ENCODE data around the gene BMX. TPM values are rescaled to one million over a fixed set of nuclear protein-coding genes. Genes with fewer than 3 reads are reported as not detected.

BMX gene
- total RNA-seq, 2 donors from 2014 or later = not detected

DNA sequence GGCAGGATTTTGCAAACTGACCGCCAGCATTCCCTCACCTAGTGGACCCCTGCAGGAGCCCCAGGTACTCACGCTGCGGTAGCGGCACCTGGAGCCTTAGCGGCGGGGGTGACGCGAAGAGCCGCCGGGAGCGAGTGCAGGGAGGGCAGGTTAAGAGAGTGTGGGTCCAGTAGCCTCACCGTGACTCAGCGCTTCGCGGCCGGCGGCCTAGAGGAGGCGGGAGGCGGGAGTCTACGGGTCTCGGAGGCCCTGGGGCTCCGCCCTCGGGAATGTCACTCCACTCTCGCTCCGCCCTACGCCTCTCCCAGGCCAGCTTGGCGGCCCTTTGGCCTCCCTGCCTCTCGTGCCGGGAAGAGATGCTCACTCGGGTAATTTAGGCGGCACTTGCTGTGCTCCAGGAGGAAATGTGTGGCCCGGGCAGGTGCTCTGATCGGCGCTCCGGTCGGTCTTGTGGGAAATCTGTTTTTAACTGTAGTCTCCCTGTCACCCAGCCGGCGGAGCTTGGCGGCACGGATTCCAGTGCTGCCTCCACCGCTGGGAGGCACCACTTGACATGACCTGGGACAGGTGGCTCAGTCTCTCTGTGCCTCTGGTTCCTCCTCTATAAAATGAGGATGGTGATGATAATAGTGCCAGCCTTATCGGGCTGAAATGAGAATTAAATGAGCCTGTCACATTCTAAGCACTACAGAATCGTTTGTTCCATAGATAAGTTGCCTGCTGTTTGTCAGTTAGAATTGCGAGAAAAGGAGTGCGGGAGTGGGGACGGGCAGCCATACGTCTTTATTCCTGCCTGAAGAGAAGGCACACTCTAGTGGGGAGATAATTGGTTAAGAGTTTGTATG, 7.3 kb upstream of the BMX start, which contains the start of gene PIR:
TSS of gene PIR (minus strand) at position 216 of the 845 bp plus-strand sequence. CDS start 2,076 bp downstream, outside the sequence.
- DNase-seq = peak; percentile 4 to 12 (median 7)
- peak; percentile 78 for ATAC-seq
- Mint-ChIP-seq H3K4me3 (peak within 1 kb of the TSS; percentile 85), H3K27me3 (peaks cover 6% of the 10 kb centered on the region), H3K4me1 (peaks cover 13% of the 10 kb centered on the region), H3K36me3 (ENCODE audit: low read depth) (no peaks in the 10 kb centered on the region), H3K27ac (peak within 1 kb of the TSS; percentile 27)
- no peaks in the 10 kb centered on the region for H3K9me3 ChIP-seq (ENCODE audit: control insufficient read depth, low read length, poor library complexity, severe bottlenecking)

DNA sequence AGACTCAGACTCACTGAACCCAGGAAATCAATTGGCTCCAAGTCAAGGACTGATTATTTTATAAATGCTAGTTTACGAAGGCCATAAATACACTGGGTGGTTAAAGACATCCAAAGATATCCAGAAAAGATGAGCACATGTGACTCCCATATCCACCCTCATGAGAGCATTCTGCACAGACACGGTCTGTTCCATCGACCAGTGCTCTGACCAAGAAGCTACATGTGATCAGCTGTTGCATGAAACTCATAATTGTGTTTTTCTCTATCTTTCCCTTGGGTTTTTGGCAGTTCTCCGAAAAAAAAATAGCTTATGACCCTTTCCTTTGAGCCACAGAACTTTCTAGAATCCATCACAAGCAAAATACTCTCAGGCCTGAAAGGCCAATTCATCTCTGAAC, 4.8 kb upstream of the BMX start:
- H3K36me3 Mint-ChIP-seq (ENCODE audit: low read depth) = no peaks in the 10 kb centered on the region
- H3K4me3 Mint-ChIP-seq = no peak overlapping the region
- ATAC-seq = no peak
- peaks cover 6% of the 10 kb centered on the region for H3K27me3 Mint-ChIP-seq
- H3K9me3 ChIP-seq (ENCODE audit: control insufficient read depth, low read length, poor library complexity, severe bottlenecking) = no peaks in the 10 kb centered on the region
- no peak for DNase-seq
- H3K27ac Mint-ChIP-seq = no peak overlapping the region
- peaks cover 13% of the 10 kb centered on the region for H3K4me1 Mint-ChIP-seq

DNA sequence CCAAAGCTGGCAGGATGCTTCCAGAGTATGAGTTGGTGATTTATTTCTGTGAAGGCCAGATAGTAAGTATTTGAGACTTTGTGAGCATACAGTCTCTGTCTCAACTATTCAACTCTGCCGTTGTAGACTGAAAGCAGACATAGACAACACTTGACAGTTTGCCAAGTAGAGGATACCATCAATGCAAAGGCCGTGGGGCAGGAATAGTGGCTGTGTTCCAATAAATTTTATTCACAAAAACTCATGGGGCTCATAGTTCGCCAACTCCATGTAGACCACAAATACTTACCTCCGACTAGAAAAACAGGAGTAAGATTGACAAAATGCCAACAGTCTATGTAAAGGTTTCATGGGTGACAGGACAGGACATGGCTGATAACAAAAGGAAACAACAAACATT, 3.8 kb upstream of the BMX start:
- no peaks in the 10 kb centered on the region for H3K9me3 ChIP-seq (ENCODE audit: control insufficient read depth, low read length, poor library complexity, severe bottlenecking)
- H3K36me3 Mint-ChIP-seq (ENCODE audit: low read depth) = no peaks in the 10 kb centered on the region
- DNase-seq (no peak), ATAC-seq (no peak)
- no peak overlapping the region for H3K4me3 Mint-ChIP-seq
- no peak overlapping the region for H3K27ac Mint-ChIP-seq
- peaks cover 13% of the 10 kb centered on the region for H3K4me1 Mint-ChIP-seq
- H3K27me3 Mint-ChIP-seq = peaks cover 7% of the 10 kb centered on the region

DNA sequence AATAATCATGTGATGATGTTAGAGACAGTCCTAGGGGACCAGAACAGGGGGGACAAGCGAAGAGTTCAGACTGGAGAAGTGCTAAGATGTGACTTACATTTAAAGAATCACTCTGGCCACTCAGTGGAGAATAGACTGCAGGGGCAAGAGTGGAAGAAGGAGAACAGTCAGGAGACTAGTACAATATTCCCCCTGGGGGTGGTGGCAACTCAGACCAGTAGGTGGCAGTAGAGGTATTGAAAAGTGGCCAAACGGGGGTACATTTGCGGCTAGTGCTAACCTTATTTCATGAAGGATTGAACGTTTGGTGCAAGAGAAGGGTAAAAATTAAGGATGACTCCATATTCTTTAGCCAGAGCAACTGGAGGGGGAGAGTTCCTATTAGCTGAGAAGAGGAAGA, 2.7 kb upstream of the BMX start:
- Mint-ChIP-seq H3K27ac (no peak overlapping the region), H3K4me1 (peaks cover 13% of the 10 kb centered on the region), H3K36me3 (ENCODE audit: low read depth) (no peaks in the 10 kb centered on the region), H3K4me3 (peak overlapping the region; percentile 49), H3K27me3 (peaks cover 13% of the 10 kb centered on the region)
- H3K9me3 ChIP-seq (ENCODE audit: control insufficient read depth, low read length, poor library complexity, severe bottlenecking) = no peaks in the 10 kb centered on the region
- ATAC-seq (peak; percentile 47), DNase-seq (peak; percentile 9 to 11 (median 9))

DNA sequence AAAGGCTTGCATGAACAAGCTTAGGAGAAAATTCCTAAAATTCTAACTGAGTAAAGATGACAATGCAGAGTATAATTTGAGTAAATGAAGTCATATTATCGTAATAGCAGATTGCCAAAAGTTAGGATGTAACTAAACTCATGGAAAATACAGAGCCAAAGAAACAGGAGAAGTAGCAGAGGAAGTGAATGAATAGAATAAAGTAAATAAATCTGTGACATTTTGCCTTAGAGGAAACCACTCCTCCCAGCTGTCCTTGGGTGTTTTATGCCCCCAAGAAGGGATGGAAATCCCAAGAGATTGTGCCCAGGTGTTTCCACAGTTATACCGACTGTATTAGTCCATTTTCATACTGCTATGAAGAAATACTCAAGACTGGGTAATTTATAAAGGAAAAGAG, 1.9 kb upstream of the BMX start:
- peaks cover 13% of the 10 kb centered on the region for H3K27me3 Mint-ChIP-seq
- H3K4me1 Mint-ChIP-seq = peaks cover 5% of the 10 kb centered on the region
- no peak overlapping the region for H3K4me3 Mint-ChIP-seq
- H3K9me3 ChIP-seq (ENCODE audit: control insufficient read depth, low read length, poor library complexity, severe bottlenecking) = no peaks in the 10 kb centered on the region
- DNase-seq = no peak
- ATAC-seq = no peak
- H3K27ac Mint-ChIP-seq = no peak overlapping the region
- no peaks in the 10 kb centered on the region for H3K36me3 Mint-ChIP-seq (ENCODE audit: low read depth)

DNA sequence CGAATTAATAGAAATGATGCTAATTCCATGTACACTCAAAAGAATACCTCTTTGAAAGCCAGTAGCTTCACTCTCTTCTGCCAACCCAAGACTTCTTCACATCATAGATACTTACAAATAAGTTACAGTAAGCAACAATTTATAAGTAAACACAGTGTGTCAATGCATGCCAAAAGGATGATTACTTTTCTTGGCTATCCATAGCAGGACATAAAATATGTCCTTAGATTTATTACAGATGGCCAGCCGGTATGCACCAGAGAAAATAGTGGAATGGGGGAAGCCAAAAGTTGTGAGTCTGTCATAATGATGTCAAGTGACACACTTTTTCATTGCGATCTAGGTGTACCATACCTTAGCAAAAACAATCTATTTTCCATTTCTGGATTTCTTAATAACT, 631 bp upstream of the BMX start:
- ATAC-seq (no peak), DNase-seq (no peak)
- Mint-ChIP-seq H3K27me3 (peaks cover 18% of the 10 kb centered on the region), H3K4me1 (peaks cover 4% of the 10 kb centered on the region), H3K27ac (no peak overlapping the region), H3K36me3 (ENCODE audit: low read depth) (no peaks in the 10 kb centered on the region), H3K4me3 (no peak overlapping the region)
- no peaks in the 10 kb centered on the region for H3K9me3 ChIP-seq (ENCODE audit: control insufficient read depth, low read length, poor library complexity, severe bottlenecking)

DNA sequence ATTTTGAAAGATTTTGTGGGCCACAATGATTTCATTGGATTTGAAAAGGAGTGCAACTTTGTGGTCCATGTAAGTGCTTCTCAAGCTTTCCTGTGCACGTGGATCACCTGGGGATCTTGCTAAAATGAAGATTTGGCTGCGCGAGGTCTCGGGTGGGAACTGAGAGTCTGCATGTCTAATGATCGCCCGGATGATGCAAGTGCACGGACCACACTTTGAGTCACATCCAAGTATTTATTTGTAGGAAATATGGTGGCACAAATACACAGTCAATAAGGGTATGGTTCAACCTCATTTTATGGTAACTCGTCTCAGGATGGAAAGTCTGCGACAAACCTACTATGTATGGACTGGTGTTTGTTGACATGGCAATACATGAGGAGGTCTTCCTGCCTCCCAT, 899 bp downstream of the BMX start:
- no peak for DNase-seq
- no peak overlapping the region for H3K27ac Mint-ChIP-seq
- peaks cover 4% of the 10 kb centered on the region for H3K4me1 Mint-ChIP-seq
- H3K27me3 Mint-ChIP-seq = peaks cover 18% of the 10 kb centered on the region
- no peak overlapping the region for H3K4me3 Mint-ChIP-seq
- H3K9me3 ChIP-seq (ENCODE audit: control insufficient read depth, low read length, poor library complexity, severe bottlenecking) = no peaks in the 10 kb centered on the region
- no peak for ATAC-seq
- H3K36me3 Mint-ChIP-seq (ENCODE audit: low read depth) = no peaks in the 10 kb centered on the region

DNA sequence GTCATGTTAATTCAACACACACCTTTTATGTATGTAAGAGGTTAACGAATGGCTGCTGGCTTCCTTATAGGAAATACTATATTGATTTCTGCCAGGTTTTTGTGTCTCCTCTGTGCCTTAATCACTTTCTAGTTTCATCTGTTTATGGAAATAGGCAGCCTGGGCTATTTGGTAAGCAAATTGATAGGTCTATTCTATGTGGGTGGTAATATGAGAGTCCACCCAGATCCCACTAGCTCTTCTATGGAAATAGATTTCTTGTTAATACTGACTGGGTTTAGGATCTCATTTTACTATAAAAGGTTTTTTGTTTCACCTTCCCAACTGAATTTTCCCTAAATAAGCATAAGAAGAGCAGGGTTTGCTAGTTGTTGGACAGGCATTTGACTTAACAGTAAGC, 4.1 kb downstream of the BMX start:
- Mint-ChIP-seq H3K4me1 (no peaks in the 10 kb centered on the region), H3K4me3 (no peak overlapping the region), H3K36me3 (ENCODE audit: low read depth) (no peaks in the 10 kb centered on the region), H3K27me3 (peaks cover 13% of the 10 kb centered on the region), H3K27ac (no peak overlapping the region)
- no peak for ATAC-seq
- no peak for DNase-seq
- no peaks in the 10 kb centered on the region for H3K9me3 ChIP-seq (ENCODE audit: control insufficient read depth, low read length, poor library complexity, severe bottlenecking)

DNA sequence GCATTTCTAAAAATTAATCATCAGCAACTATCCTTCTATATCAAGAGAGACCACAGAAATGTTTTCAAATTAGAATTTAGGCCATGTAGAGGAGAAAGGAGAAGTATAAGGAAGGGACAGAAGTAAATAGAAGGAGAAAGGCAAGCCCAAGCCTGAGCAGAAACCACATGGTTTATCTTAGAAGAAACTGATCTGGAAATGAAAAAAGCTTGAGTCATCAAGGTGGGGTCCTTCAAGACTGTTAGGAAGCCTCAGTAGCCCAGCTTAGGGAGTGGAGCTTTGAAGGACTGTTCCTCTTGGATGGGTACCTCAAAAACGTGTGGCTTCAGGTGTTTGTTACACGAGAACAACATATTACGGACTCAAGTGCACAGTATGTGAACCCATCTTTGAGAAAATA, 4.5 kb downstream of the BMX start:
- Mint-ChIP-seq H3K4me1 (no peaks in the 10 kb centered on the region), H3K36me3 (ENCODE audit: low read depth) (no peaks in the 10 kb centered on the region), H3K27ac (no peak overlapping the region), H3K4me3 (no peak overlapping the region), H3K27me3 (peaks cover 13% of the 10 kb centered on the region)
- DNase-seq (no peak), ATAC-seq (no peak)
- no peaks in the 10 kb centered on the region for H3K9me3 ChIP-seq (ENCODE audit: control insufficient read depth, low read length, poor library complexity, severe bottlenecking)

DNA sequence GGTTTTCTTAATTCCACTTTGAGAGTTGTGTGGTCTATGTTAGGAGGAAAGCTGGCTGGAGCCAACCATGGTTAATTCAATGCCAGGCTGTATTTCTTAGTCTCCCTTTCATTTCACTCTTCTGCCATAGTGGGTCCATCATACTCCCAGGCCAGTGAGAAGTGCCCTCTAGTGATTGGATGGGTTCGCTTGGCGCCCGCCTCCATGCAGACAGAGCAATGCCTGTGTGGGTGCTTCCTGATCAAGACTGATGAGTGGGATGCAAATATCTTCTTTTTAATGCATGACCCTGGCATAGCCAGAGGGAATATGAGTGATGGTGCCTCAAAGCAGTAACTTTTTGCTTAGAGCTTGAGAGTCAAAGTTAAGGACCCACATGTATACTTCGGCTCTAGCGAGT, 6.4 kb downstream of the BMX start:
- Mint-ChIP-seq H3K4me1 (no peaks in the 10 kb centered on the region), H3K27ac (no peak overlapping the region), H3K36me3 (ENCODE audit: low read depth) (no peaks in the 10 kb centered on the region), H3K27me3 (peaks cover 9% of the 10 kb centered on the region), H3K4me3 (no peak overlapping the region)
- H3K9me3 ChIP-seq (ENCODE audit: control insufficient read depth, low read length, poor library complexity, severe bottlenecking) = no peaks in the 10 kb centered on the region
- DNase-seq (no peak), ATAC-seq (no peak)

DNA sequence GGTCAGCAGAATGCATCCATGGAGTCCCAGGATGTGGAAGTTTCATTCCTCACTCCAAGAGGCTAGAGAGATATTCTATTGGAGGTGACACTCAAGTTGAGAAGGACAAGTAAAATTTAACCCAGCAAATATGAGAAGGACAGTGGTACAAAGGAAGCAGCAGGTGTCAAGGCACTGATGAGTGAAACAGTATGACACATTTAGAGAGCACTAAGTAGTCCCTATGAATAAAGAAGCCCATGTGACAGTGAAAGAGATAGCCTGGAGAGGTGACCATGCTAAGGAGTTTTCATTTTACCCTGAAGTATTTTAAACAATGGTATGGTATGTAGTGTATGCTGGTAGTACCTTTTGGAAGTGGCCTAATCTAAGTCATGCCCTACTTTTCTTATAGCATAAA, 9.2 kb downstream of the BMX start:
- H3K27me3 Mint-ChIP-seq = peaks cover 2% of the 10 kb centered on the region
- no peak for ATAC-seq
- H3K4me3 Mint-ChIP-seq = no peak overlapping the region

DNA sequence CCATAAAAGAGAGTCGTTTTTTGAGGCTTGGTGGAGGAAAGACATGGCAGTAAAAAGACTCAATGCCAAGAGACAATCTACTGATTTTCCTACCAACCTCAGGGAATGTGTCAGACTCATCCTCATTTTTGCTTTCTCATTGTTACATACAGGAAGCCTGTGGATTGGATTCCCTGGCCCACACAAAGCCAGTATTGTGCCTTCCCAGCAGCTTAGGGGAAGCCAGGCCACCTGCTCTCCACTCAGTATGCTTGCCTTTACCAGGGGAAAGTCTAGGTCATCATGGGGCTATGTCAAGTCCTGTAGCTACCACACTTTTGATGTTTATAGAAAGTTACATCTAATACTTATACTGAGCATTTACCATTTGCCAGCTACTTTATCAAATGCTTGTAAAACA, 11.0 kb downstream of the BMX start:
- DNase-seq (no peak), ATAC-seq (no peak)
- Mint-ChIP-seq H3K4me3 (no peak overlapping the region), H3K4me1 (no peaks in the 10 kb centered on the region), H3K27me3 (no peaks in the 10 kb centered on the region), H3K36me3 (ENCODE audit: low read depth) (no peaks in the 10 kb centered on the region), H3K27ac (no peak overlapping the region)
- no peaks in the 10 kb centered on the region for H3K9me3 ChIP-seq (ENCODE audit: control insufficient read depth, low read length, poor library complexity, severe bottlenecking)

More for the DNA sequence above, 9.2 kb downstream of the BMX start:
- DNase-seq = no peak
- no peaks in the 10 kb centered on the region for H3K36me3 Mint-ChIP-seq (ENCODE audit: low read depth)
- H3K9me3 ChIP-seq (ENCODE audit: control insufficient read depth, low read length, poor library complexity, severe bottlenecking) = no peaks in the 10 kb centered on the region
- H3K4me1 Mint-ChIP-seq = no peaks in the 10 kb centered on the region
- H3K27ac Mint-ChIP-seq = no peak overlapping the region

DNA sequence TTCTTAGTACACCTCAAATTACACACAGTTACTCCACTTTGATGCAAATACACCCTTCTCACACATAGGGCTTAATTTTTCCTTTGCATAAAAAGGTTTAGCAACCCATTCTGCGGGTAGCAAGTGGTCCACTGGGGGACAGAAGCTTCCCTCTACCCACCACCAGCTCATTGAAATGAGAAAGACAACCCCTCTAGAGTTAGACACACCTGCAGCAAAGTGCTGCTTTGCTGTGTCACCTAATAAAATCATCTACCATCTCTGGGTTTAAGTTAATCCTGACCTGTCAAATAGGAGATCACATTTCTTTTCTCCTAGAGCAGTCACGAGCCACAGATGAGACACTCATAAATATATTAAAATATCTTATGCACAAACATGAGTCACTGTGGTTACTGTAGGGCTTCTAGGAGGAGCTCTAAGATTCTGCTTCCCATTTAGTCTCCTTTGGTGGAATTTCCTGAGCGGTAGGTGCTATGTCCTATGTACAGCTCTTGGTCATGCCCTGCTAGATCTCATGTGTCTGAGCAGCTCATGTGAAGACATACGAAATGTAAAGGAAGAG, 11.9 kb downstream of the BMX start:
- no peaks in the 10 kb centered on the region for H3K36me3 Mint-ChIP-seq (ENCODE audit: low read depth)

DNA sequence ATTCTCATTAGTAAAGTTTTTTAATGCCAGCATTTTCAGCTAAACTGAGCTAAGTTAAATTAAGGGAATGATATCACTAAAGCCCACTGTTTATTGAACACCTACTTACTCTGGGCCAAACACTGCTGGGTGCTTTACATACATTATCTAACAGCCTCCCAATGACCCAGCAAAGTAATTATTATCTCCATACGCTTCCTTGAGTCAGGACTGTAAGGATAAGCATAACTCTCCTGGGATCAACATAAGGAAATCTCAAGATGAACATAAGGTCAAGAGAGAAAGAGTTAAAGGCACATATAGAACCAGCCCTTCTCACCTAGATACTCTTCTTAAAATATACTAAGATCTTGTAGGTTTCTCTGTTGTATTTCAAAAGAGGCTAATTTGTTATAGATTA, 13.7 kb downstream of the BMX start:
- Mint-ChIP-seq H3K27me3 (no peaks in the 10 kb centered on the region), H3K27ac (no peak overlapping the region), H3K4me1 (no peaks in the 10 kb centered on the region), H3K4me3 (no peak overlapping the region), H3K36me3 (ENCODE audit: low read depth) (no peaks in the 10 kb centered on the region)
- DNase-seq = no peak
- ATAC-seq = no peak
- H3K9me3 ChIP-seq (ENCODE audit: control insufficient read depth, low read length, poor library complexity, severe bottlenecking) = no peaks in the 10 kb centered on the region

More for the DNA sequence above, 11.9 kb downstream of the BMX start:
- no peak overlapping the region for H3K27ac Mint-ChIP-seq
- DNase-seq = no peak
- H3K4me3 Mint-ChIP-seq = no peak overlapping the region
- H3K9me3 ChIP-seq (ENCODE audit: control insufficient read depth, low read length, poor library complexity, severe bottlenecking) = no peaks in the 10 kb centered on the region
- no peaks in the 10 kb centered on the region for H3K27me3 Mint-ChIP-seq
- no peak for ATAC-seq
- no peaks in the 10 kb centered on the region for H3K4me1 Mint-ChIP-seq

Data from T-helper 17 cell (primary cell).